DND-41 (cell line): ENCODE results near the gene RIT2.

Experiments used
- ATAC-seq: fragments of 200-7000 bp; cut with Tn5 transposase; 3 replicates; pipeline ENCODE4 v1.9.1; 2021; ENCODE audit warnings: low read depth; ENCODE audit not compliant: insufficient read depth
- DNase-seq: peaks from one replicate; pipeline ENCODE4 v3.0.0-alpha.2; 2020
- H2AFZ ChIP-seq: 2 replicates; pipeline ENCODE4 v1.6.0; 2012; ENCODE audit warnings: low read depth, low read length
- H3K27ac ChIP-seq: 2 replicates; pipeline ENCODE4 v1.5.1; 2012; ENCODE audit warnings: low read length, inconsistent platforms
- H3K27me3 ChIP-seq: fragments of 200-600 bp; sonication (generic); 2 replicates; pipeline ENCODE4 v1.6.0; 2012; ENCODE audit warnings: low read length, mild to moderate bottlenecking, inconsistent platforms; ENCODE audit not compliant: insufficient read depth, poor library complexity
- H3K36me3 ChIP-seq: 2 replicates; pipeline ENCODE4 v1.5.1; 2012; ENCODE audit warnings: low read length, inconsistent platforms; ENCODE audit not compliant: insufficient read depth
- H3K4me1 ChIP-seq: 2 replicates; pipeline ENCODE4 v1.5.1; 2012; ENCODE audit warnings: mild to moderate bottlenecking, low read length; ENCODE audit not compliant: insufficient read depth
- H3K4me2 ChIP-seq: 2 replicates; pipeline ENCODE4 v1.6.0; 2012; ENCODE audit warnings: mild to moderate bottlenecking, moderate library complexity, low read length, inconsistent platforms; ENCODE audit not compliant: insufficient read depth
- H3K4me3 ChIP-seq, 2 experiments: fragments of 200-600 bp in 1 of 2; shearing (Covaris generic) in 1 of 2; 2 replicates each; pipeline ENCODE4 v1.5.1; 2012 to 2016; ENCODE audit warnings: inconsistent platforms in 2 of 2, low read length in 2 of 2, mild to moderate bottlenecking in 2 of 2, low read depth in 1 of 2, moderate library complexity in 1 of 2
- H3K79me2 ChIP-seq: 2 replicates; pipeline ENCODE4 v1.6.0; 2012; ENCODE audit warnings: low read length, inconsistent platforms; ENCODE audit not compliant: insufficient read depth
- H3K9ac ChIP-seq: 2 replicates; pipeline ENCODE4 v1.6.0; 2012; ENCODE audit warnings: low read depth, mild to moderate bottlenecking, inconsistent platforms, low read length, moderate library complexity
- H3K9me3 ChIP-seq: 2 replicates; pipeline ENCODE4 v1.5.1; 2012; ENCODE audit warnings: low read length, moderate library complexity, mild to moderate bottlenecking, inconsistent platforms; ENCODE audit not compliant: insufficient read depth, severe bottlenecking
- H4K20me1 ChIP-seq: 2 replicates; pipeline ENCODE4 v1.6.0; 2012; ENCODE audit warnings: low read length; ENCODE audit not compliant: insufficient read depth
- EZH2 ChIP-seq: IDR thresholded peaks from 3 replicates; pipeline ENCODE4 v1.6.1; 2012; ENCODE audit warnings: borderline replicate concordance, low read depth, mild to moderate bottlenecking, moderate library complexity, low read length, inconsistent platforms; ENCODE audit not compliant: severe bottlenecking
- TF ChIP-seq, protein P1 (sequence below): IDR thresholded peaks from 2 replicates; pipeline ENCODE4 v1.5.1; 2012; ENCODE audit warnings: borderline replicate concordance, low read length, moderate library complexity, mild to moderate bottlenecking; ENCODE audit not compliant: poor library complexity, severe bottlenecking; ENCODE audit errors: extremely low read depth

The RIT2 gene

DNA sequence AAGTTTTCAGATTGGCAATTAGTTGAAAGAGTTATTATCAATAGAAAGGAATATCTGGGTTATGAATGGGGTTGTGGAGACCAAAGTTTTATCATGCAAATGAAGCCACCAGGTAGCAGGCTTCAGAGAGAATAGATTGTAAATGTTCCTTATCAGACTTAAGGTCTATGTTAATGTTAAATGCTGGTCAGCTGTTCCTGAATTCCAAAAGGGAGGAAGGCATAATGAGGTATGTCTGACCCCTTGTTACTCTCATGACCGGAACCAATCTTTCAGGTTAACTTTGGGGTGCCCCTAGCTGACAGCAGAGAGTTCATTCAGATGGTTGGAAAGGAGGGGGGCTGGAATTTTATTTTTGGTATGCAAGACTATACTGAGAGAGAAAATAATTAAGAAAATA lies 47.9 kb downstream of the RIT2 start:
- Histone ChIP-seq H3K4me1 (no peaks in the 10 kb centered on the region), H3K4me2 (no peak overlapping the region), H4K20me1 (no peaks in the 10 kb centered on the region), H3K9me3 (no peaks in the 10 kb centered on the region), H3K4me3 (no peak overlapping the region), H3K9ac (no peak overlapping the region), H2AFZ (no peak overlapping the region), H3K79me2 (no peaks in the 10 kb centered on the region), H3K36me3 (no peaks in the 10 kb centered on the region), H3K27me3 (no peaks in the 10 kb centered on the region), H3K27ac (no peak overlapping the region)
- DNase-seq: no peak
- TF ChIP-seq, protein P1, sequence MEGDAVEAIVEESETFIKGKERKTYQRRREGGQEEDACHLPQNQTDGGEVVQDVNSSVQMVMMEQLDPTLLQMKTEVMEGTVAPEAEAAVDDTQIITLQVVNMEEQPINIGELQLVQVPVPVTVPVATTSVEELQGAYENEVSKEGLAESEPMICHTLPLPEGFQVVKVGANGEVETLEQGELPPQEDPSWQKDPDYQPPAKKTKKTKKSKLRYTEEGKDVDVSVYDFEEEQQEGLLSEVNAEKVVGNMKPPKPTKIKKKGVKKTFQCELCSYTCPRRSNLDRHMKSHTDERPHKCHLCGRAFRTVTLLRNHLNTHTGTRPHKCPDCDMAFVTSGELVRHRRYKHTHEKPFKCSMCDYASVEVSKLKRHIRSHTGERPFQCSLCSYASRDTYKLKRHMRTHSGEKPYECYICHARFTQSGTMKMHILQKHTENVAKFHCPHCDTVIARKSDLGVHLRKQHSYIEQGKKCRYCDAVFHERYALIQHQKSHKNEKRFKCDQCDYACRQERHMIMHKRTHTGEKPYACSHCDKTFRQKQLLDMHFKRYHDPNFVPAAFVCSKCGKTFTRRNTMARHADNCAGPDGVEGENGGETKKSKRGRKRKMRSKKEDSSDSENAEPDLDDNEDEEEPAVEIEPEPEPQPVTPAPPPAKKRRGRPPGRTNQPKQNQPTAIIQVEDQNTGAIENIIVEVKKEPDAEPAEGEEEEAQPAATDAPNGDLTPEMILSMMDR: no peak
- TF ChIP-seq EZH2: no peak
- no peak for ATAC-seq

DNA sequence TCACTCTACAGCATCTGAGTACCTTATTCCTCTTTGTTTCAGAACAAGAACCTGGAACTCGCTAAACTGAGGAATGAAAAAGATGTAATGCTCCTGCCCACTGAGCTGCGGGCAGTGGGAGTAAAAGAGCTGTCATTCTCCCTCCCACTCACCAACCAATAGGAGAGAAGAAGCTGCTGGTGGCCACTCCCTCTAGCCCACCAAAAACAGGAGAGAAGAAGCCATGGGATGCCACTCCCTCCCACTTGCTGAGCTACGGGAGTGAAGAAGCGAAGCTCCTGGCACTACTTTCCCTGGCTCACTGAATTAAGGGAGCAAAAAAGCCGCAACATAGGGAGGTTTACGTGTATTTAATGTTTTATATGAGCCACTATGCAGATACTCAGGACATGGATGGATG lies 53.7 kb downstream of the RIT2 start:
- no peak for DNase-seq
- TF ChIP-seq EZH2: no peak
- TF ChIP-seq, protein P1: no peak
- Histone ChIP-seq H3K27me3 (no peaks in the 10 kb centered on the region), H3K4me3 (no peak overlapping the region), H3K27ac (no peak overlapping the region), H3K9ac (no peak overlapping the region), H3K4me2 (no peak overlapping the region), H3K36me3 (no peaks in the 10 kb centered on the region), H3K9me3 (no peaks in the 10 kb centered on the region), H4K20me1 (no peaks in the 10 kb centered on the region), H3K79me2 (no peaks in the 10 kb centered on the region), H3K4me1 (no peaks in the 10 kb centered on the region), H2AFZ (no peak overlapping the region)
- ATAC-seq: no peak

DNA sequence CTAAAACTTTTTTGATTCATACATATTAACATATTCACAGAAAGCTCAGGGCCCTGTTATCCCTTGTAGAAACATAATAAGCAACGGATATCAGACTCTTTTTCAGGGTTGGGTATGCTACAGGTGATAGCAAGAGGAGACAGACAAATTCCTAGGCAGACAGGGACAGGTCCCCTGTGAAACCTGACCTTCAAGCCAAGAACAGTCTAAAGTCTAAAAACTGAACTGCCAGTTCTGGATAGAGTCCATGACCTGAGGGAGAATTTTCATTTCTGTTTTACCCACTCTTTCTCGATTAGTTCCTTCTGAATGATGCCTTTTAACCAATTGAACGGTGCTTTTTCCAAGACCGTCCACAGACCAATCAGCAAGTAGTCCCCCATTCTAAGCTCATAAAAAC lies 54.2 kb downstream of the RIT2 start:
- H3K36me3 ChIP-seq: no peaks in the 10 kb centered on the region
- H3K27me3 ChIP-seq: no peaks in the 10 kb centered on the region
- no peak overlapping the region for H3K27ac ChIP-seq
- H4K20me1 ChIP-seq: no peaks in the 10 kb centered on the region
- ATAC-seq: no peak
- TF ChIP-seq, protein P1: no peak
- no peak for TF ChIP-seq EZH2
- H2AFZ ChIP-seq: no peak overlapping the region
- no peak overlapping the region for H3K9ac ChIP-seq
- no peaks in the 10 kb centered on the region for H3K79me2 ChIP-seq
- H3K9me3 ChIP-seq: no peaks in the 10 kb centered on the region
- H3K4me3 ChIP-seq: no peak overlapping the region
- DNase-seq: no peak
- no peak overlapping the region for H3K4me2 ChIP-seq
- no peaks in the 10 kb centered on the region for H3K4me1 ChIP-seq

DNA sequence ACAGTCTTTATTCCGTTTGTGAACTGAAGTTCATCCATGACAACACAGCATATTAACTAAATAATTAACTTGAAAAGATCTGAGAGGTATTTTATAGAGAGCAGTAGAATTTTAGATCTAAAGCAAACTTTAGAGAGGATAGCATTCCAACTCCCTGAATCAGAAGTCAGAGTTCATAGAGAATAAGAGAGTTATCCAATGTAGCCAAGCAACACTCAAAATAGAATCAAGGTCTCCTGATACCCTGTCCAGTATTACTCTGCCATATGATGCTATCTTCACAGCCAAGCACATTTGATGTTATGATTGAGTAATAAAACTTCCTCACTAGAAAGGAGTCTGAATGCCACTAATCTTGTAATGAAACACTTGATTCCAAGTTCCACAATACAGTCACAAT lies 55.5 kb downstream of the RIT2 start:
- Histone ChIP-seq H3K4me1 (no peaks in the 10 kb centered on the region), H3K4me3 (no peak overlapping the region), H3K9ac (no peak overlapping the region), H3K9me3 (no peaks in the 10 kb centered on the region), H3K79me2 (no peaks in the 10 kb centered on the region), H3K27me3 (no peaks in the 10 kb centered on the region), H3K4me2 (no peak overlapping the region), H3K27ac (no peak overlapping the region), H4K20me1 (no peaks in the 10 kb centered on the region), H3K36me3 (no peaks in the 10 kb centered on the region), H2AFZ (no peak overlapping the region)
- ATAC-seq (no peak), DNase-seq (no peak)
- TF ChIP-seq, protein P1: no peak
- no peak for TF ChIP-seq EZH2
